HTR-8/SVneo (cell line): ENCODE measurements around the gene TMEM30A.

Source experiments
- DNase-seq: peaks from one replicate; pipeline ENCODE4 v3.0.0; 2011; ENCODE audit warnings: low spot score, mixed read lengths; ENCODE audit not compliant: insufficient read length
- FAIRE-seq: peaks from 2 replicates; lab custom pipeline; 2011; peaks lifted over from hg19 to GRCh38; lab: Jason Lieb, UNC

The TMEM30A gene

DNA sequence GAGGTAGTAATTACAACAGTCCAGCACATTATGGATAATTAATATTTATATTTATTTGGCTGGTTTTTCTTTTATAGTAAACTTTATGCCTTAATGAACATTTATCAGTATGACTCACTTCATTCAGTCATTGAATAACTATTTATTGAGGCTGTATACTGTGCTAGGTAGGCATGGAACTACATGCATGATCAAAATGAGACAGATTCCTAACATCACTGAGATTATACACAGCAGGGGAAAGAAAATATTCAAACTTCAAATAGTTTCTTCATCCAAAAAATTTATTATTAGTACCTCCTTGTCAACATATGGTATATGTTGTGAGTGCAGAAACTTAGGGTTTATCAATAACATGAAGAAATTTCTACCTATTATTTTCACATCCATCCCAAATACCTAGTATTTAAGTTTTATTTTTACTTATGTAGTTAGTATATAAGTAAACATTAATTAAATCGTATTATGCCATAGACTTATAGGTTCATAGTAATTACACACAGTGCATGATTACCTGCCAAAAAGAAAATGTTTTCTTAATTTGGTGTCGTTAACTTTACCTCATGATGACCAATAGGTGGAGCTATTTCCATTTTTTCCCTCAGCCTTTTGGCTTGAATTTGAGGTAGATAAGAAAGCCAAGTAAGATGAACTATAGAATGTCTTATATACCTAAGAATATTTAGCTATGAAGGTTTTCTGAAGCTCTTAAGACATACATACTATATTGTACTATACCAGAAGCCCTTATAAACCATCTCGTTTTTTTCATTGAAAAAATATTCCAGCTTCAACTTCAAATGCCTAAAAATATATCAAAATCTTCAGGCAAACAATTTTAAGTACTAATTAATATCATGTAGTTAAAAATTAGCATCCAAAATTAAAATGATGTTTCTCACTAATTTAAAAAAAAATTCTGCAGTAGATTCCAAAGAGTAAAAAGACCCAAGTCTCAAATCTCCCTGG is 12.5 kb upstream of the TMEM30A start:
- FAIRE-seq (no peak), DNase-seq (no peak)

- DNase-seq (no peak), FAIRE-seq (no peak)
Observed at GRCh38 chr6:75292555-75292954, 8.0 kb upstream of the TMEM30A start.

GRCh38 chr6:75291744-75292143 is 7.2 kb upstream of the TMEM30A start:
- DNase-seq = no peak
- no peak for FAIRE-seq

- DNase-seq (no peak), FAIRE-seq (no peak)
Observed at GRCh38 chr6:75291331-75291730, 6.7 kb upstream of the TMEM30A start.

DNA sequence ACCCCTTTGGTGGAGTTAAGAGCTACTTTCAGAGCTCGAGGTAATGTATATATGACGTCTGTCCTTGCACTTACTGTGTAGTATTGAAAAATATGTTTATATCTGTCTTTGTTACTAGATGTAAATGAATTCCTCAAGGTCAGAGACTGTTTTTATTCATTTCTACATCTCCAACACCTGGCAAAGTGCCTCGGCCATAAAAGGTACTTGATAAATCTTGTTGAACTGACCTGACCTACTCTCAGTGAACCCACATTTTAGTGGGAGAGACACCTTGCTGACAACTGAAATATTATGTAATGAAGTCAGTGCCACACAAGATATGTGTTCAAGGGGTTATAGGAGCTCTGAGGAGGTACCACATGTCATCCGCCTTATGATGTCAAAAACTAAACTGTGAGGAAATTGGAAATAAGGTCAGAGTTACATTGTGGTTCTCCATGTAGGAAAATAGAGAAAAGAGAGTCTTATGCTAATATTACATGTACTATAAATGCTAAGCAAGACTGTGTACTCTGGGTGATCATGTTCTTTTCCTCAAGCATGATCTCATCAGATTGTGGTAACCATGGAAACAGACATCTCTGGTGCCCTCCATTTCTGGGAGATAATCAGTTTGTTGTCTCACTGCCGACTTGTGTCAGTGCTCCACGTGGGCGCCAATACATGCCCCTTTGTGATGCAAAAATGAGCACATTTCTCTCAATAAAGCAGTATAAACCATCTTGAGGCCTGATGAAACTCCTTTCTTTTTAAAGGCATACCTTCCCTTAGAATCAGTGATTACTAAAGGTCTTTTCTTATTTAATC is 5.7 kb upstream of the TMEM30A start:
- DNase-seq (no peak), FAIRE-seq (no peak)

GRCh38 chr6:75288023-75288422 is 3.4 kb upstream of the TMEM30A start:
- FAIRE-seq (no peak), DNase-seq (no peak)

DNA sequence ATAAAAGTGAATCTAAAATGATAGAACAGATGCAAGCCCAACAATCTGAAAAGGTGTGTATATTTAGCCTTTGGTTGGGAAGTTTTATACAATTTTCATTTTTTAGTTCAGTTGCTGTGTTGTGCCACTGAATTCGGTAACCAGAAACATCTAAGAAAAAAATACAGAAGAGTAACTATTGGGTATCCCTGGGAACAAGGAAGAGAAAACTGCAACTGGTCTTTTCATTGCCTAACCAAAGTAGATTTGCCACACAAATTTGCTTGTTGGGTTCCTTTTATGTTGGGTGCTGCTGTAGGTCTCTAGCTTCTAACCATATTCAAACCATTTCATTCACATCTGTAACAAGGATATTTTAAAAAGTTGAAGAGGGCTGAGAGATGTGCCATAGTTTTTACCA is 2.8 kb upstream of the TMEM30A start:
- DNase-seq (no peak), FAIRE-seq (no peak)

- no peak for DNase-seq
- FAIRE-seq = no peak
Observed at GRCh38 chr6:75286955-75287354, 2.4 kb upstream of the TMEM30A start.

DNA sequence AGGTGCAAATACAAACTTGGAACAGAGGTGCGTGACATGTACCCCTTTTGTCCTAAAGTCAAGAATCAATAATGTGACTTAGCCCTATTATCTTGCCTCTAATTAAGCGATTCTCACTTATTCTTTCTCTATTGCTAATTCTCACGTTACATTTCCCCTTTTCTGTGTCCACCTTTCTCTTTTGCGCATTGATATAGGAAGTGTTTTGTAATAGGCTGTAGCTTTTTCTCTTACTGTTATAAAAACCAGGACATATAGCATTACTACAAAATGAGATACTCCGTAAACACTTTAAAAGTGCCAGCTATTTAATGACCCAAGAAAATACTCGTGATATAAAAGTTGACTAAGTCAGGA is 669 bp upstream of the TMEM30A start:
- no peak for FAIRE-seq

DNA sequence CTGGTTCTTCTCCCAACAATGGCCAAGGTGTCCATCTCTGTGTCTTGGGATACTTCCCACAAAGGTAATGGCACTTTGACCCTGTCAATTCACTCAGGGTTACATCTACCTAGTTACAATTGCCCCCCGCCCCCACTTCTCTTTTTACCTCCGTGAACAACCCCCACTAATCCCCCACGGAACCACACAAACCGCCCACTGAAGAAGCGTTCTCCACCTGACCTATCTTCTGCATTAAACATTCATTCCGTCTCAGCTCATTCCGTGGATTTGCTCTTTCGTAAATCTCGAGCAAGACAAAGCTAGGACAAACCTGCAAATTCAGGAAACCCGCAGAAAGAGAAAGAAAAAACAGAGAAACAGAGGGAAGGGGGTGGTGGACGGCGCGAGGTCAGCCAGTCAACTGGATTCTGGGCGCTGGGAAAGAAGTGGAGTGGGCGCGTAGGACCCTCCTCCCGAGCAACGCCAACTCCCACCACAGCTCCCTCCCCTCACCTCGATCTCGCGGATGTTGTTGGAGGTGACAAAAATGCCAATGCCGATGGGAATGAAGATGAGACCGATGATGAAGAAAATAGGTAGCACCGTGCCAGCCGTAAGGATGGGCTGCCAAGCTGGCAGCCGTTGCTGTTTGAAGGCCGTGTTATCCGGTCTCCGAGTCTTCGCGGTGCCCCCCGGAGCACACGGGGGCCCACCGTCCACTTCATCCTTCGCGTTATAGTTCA is 523 bp downstream of the TMEM30A start:
- DNase-seq (no peak), FAIRE-seq (peak; percentile 26)

More for the DNA sequence above, 669 bp upstream of the TMEM30A start:
- no peak for DNase-seq

GRCh38 chr6:75282706-75283105 is 1.9 kb downstream of the TMEM30A start:
- FAIRE-seq = no peak
- no peak for DNase-seq

GRCh38 chr6:75281653-75282052 is 2.9 kb downstream of the TMEM30A start:
- FAIRE-seq (no peak), DNase-seq (no peak)

DNA sequence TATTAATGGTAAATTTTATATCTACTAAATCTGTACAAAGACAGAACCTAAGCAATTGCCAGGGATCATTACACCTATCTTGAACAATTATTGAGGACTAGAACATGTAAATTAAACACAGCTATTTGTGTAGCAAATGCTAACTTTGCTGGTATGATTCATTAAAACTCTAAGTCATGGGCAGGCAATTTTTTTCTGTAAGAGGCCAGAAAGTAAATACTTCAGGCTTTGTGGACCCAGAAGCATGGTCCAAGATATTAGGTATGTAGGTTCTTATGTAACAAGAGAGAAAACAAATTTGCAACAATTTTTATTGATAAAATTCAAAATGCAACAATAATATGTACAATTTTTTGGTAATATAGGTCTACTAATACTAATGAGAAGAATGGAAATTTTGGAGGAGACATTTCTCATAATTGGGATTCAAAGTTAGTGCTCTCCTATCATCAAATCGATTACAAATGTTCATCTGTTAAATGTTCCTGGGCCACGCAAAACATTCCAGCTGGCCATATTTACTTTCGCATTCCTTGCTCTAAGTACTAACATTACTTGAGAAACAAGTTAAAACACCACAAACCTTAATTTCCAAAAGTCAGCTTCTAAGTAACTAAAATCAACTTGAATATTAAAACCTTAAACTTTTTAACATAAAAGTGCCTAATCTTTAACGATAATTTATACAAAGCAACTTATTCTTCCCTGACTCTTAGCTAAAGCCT is 4.3 kb downstream of the TMEM30A start:
- DNase-seq (no peak), FAIRE-seq (no peak)

DNA sequence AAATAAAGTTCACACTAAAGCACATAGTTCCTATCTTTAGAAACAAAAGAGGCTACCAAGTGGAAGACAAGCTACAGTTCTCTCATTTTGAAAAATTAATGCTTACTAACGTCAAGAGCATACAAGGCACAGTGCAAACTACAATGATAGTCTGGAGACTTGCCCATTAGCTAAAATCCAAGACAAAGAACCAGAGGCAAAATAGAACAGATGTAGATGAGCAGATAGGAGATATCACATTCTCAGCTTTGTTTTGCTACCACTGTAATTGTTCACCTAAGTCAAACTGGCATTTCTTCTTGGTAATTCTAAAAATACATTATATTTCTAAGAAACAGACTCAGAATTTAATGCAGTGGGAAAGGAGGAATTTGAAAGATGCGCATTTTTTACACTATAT is 5.2 kb downstream of the TMEM30A start:
- FAIRE-seq = no peak

DNA sequence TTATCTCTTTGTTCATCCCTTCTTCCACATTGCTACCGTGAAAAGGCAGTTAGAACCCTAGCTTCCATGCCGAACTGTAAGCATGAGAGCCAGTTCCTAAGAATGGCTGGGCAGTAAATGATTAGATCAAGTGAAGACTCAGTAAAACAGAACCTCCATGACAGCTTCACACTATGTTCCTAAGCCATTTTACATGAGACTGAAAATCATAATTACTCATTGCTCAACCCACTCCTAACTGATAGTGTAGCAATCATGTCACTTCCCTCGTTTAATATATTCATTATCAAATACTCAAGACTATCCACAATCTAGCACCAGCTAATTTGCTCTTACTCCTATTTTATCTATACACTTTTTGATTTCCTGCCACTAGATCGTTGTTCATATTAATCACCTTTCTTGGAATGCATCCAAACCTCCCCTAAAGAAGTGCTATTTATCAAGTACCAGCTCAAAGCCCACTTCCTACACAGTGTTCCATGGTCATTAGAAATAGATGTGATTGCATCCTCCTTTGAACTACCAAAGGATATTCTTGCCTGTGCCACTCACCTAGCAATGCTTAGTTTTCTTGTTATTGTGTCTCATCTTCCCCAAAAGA is 6.0 kb downstream of the TMEM30A start:
- DNase-seq = no peak
- peak; percentile 16 for FAIRE-seq

More for the DNA sequence above, 5.2 kb downstream of the TMEM30A start:
- DNase-seq = no peak

DNA sequence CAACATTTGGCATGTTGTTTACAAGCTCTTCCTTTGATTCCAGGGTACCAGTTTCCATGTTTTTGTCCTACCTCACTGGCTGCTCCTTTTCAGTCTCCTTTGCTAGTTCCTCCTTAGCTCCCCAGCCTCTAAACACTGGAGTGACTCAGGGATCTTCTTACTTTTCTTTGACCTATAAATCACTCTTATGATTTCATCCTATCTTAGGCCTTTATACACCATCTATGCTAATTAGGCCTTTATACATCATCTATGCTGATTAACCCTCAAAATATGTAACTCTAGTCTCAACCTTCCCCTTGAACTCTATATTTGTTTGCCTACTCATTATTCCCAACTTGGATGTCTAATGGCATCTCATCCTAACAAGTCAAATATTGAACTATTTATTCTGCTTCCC is 9.5 kb downstream of the TMEM30A start:
- DNase-seq (peak; percentile 43), FAIRE-seq (no peak)

DNA sequence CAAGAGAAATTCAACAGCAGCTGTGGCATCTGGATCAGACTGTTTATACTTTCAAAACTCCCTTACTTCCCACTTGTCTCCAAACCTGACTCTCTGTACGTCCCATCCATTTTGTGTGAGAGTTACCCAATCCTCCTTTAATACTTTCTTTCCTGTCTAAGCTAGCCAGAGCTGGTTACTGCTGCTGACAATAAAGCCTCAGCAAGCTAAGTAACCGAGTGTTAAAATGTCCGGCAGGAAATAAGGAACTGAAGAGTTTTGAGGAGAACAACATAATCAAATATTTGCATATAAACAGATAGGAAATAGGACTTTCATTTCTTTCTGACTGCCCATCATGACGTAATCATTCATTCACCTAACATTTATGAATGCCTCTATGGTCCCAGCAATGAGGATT is 11.6 kb downstream of the TMEM30A start:
- FAIRE-seq (no peak), DNase-seq (no peak)

DNA sequence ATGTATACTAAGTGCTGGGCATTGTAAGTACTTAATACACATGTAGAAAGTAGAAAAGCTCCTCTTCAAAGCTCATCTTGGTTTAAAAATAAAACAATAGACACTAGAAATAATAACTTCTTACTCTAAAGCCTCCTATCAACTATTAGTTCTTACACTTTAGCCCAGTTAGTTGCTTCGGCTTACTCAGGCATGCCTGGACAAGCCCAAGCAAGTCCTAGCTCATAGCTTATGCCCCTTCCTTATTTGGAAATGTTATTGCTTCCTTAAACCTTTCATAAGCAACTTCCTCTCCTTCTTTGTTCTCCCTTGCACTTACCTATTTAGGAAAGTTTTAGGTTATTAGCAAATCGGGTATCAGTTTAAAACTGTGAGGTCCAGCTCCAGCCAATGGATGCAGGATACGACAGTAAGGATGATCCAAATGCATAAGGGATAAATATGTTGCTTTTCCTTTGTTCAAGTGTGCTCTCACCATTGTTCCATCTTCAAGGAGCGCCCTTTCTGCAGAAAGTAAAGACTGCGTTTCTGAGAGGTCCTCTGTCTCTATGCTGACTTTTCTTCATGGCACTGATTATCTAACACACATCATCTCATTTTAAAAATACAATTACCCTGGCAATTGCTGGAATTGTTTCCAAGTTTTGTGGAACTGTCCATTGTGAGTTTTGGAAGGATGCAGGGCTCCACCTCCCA is 12.3 kb downstream of the TMEM30A start:
- no peak for FAIRE-seq
- DNase-seq = no peak

DNA sequence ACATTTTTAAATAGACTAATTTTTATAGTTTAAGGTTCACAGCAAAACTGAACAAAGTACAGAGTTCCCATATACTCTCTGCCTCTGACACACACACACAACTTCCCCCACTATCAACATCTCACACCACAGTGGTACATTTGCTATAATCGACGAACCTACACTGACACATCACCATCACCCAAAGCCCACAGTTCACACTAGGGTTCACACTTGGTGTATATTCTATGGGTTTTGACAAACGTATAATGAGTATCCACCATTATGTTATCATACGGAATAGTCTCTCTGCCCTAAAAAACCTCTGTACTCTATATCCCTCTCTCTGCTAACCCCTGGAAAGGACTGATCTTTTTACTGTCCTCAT is 15.6 kb downstream of the TMEM30A start:
- DNase-seq = no peak
- no peak for FAIRE-seq
